IPS DF 19.7 (cell line): ENCODE results near the gene FAM107A.

Source experiments
- DNase-seq: peaks from one replicate; pipeline ENCODE4 v3.0.0-alpha.2; 2013; ENCODE audit warnings: low read depth, low spot score

The FAM107A gene

GRCh38 chr3:58518291-58518789 lies 58.9 kb downstream of the FAM107A start:
- no peak for DNase-seq

- no peak for DNase-seq
Measured at GRCh38 chr3:58514405-58514804, 62.8 kb downstream of the FAM107A start.
